H1 (cell line): ENCODE measurements around the gene CDC42BPB.

Experiments used
- ATF2 ChIP-seq: IDR thresholded peaks from 2 replicates; pipeline ENCODE4 v1.6.1; 2012; ENCODE audit warnings: low read length, inconsistent platforms
- BACH1 ChIP-seq: IDR thresholded peaks from 2 replicates; pipeline ENCODE4 v1.6.1; 2012; ENCODE audit warnings: low read length, improper control_type of control experiment
- CTCF ChIP-seq, 3 experiments: IDR thresholded peaks; 1 replicate in 2 of 3; 2 replicates in 1 of 3; pipeline versions ENCODE4 v1.5.1 to v1.6.1; 2011; ENCODE audit warnings: low read length in 3 of 3, mild to moderate bottlenecking in 3 of 3, inconsistent platforms in 2 of 3, low read depth in 1 of 3, moderate library complexity in 1 of 3; ENCODE audit not compliant: insufficient read depth in 1 of 3; ENCODE audit errors: control extremely low read depth in 1 of 3
- EGR1 ChIP-seq: IDR thresholded peaks from 2 replicates; pipeline ENCODE4 v1.6.1; 2011; ENCODE audit warnings: low read depth, low read length, borderline replicate concordance
- EP300 ChIP-seq, 2 experiments: IDR thresholded peaks; 1 replicate in 1 of 2; 2 replicates in 1 of 2; pipeline ENCODE4 v1.6.1; 2011 to 2012; ENCODE audit warnings: low read depth in 2 of 2, low read length in 2 of 2, mild to moderate bottlenecking in 2 of 2, borderline replicate concordance in 1 of 2, inconsistent platforms in 1 of 2, moderate library complexity in 1 of 2
- FOSL1 ChIP-seq: IDR thresholded peaks from 2 replicates; pipeline ENCODE4 v1.6.1; 2011; ENCODE audit warnings: mild to moderate bottlenecking, low read depth, low read length, moderate library complexity; ENCODE audit not compliant: insufficient read depth
- SP1 ChIP-seq: IDR thresholded peaks from 2 replicates; pipeline ENCODE4 v1.6.1; 2011; ENCODE audit warnings: low read depth, low read length

GRCh38 chr14:103033681-103034096, 23.7 kb downstream of the CDC42BPB start:
- TF ChIP-seq ATF2 (no peak), CTCF (IDR thresholded peaks at IDR 0.05; ENCODE audit: control extremely low read depth in 1 of 3, insufficient read depth in 1 of 3, low read depth in 1 of 3, low read length in 3 of 3) (no peak), FOSL1 (no peak), SP1 (no peak), BACH1 (no peak), EGR1 (no peak), EP300 (IDR thresholded peaks at IDR 0.05; ENCODE audit: borderline replicate concordance in 1 of 2, low read depth in 2 of 2, low read length in 2 of 2) (no peak)
